Measurements from ENCODE around the gene STAT1.

- TF ChIP-seq CTCF (IDR thresholded peaks at IDR 0.05; ENCODE audit: borderline replicate concordance, extremely low read depth, low read length, poor library complexity, severe bottlenecking) (no peak), EZH2 (IDR thresholded peaks at IDR 0.05; ENCODE audit: borderline replicate concordance, low read depth, low read length, severe bottlenecking) (no peak)
These were observed 49.7 kb downstream of the STAT1 start for GRCh38 chr2:190964170-190964795.
